ENCODE results near the gene DNM1L.

Gene DNM1L

GRCh38 chr12:32770141-32770540 is 91.0 kb downstream of the DNM1L start:
- Histone ChIP-seq H3K27me3 (ENCODE audit: insufficient read depth, low read length, poor library complexity, severe bottlenecking) (no peaks in the 10 kb centered on the region), H3K4me1 (ENCODE audit: insufficient read depth, low read length, poor library complexity, severe bottlenecking) (no peaks in the 10 kb centered on the region), H4K20me1 (ENCODE audit: insufficient read depth, low read length, poor library complexity, severe bottlenecking) (no peaks in the 10 kb centered on the region), H3K9me2 (replicated peaks; ENCODE audit: low read depth, low read length) (no peaks in the 10 kb centered on the region), H3K9ac (ENCODE audit: low read depth, low read length, poor library complexity, severe bottlenecking) (no peak overlapping the region), H3K79me2 (ENCODE audit: insufficient read depth, low read length) (no peaks in the 10 kb centered on the region), H3K4me3 (ENCODE audit: low read length, poor library complexity, severe bottlenecking) (no peak overlapping the region), H2AFZ (ENCODE audit: low read length) (no peak overlapping the region), H3K36me3 (ENCODE audit: insufficient read depth, low read length) (no peaks in the 10 kb centered on the region), H3F3A (ENCODE audit: low read depth) (no peaks in the 10 kb centered on the region), H3K9me3 (ENCODE audit: insufficient read depth, low read depth, low read length) (no peaks in the 10 kb centered on the region), H3K4me2 (ENCODE audit: low read depth, low read length, poor library complexity, severe bottlenecking) (no peak overlapping the region)
- no peak for TF ChIP-seq CTCF (conservative IDR thresholded peaks at IDR 0.05; ENCODE audit: low read length)
- no peak for TF ChIP-seq EZH2phosphoT487 (IDR thresholded peaks at IDR 0.05; ENCODE audit: borderline replicate concordance)

GRCh38 chr12:32773691-32774090 is 94.6 kb downstream of the DNM1L start:
- no peaks in the 10 kb centered on the region for H3K27me3 ChIP-seq (ENCODE audit: insufficient read depth, low read length, poor library complexity, severe bottlenecking)
- no peaks in the 10 kb centered on the region for H3K9me2 ChIP-seq (replicated peaks; ENCODE audit: low read depth, low read length)
- no peak overlapping the region for H2AFZ ChIP-seq (ENCODE audit: low read length)
- no peaks in the 10 kb centered on the region for H3K9me3 ChIP-seq (ENCODE audit: insufficient read depth, low read depth, low read length)
- no peak overlapping the region for H3K9ac ChIP-seq (ENCODE audit: low read depth, low read length, poor library complexity, severe bottlenecking)
- TF ChIP-seq CTCF (conservative IDR thresholded peaks at IDR 0.05; ENCODE audit: low read length) (no peak), EZH2phosphoT487 (IDR thresholded peaks at IDR 0.05; ENCODE audit: borderline replicate concordance) (no peak)
- H3K79me2 ChIP-seq (ENCODE audit: insufficient read depth, low read length) = no peaks in the 10 kb centered on the region
- no peaks in the 10 kb centered on the region for H3F3A ChIP-seq (ENCODE audit: low read depth)
- no peaks in the 10 kb centered on the region for H3K36me3 ChIP-seq (ENCODE audit: insufficient read depth, low read length)
- no peaks in the 10 kb centered on the region for H3K4me1 ChIP-seq (ENCODE audit: insufficient read depth, low read length, poor library complexity, severe bottlenecking)
- H4K20me1 ChIP-seq (ENCODE audit: insufficient read depth, low read length, poor library complexity, severe bottlenecking) = no peaks in the 10 kb centered on the region
- H3K4me3 ChIP-seq (ENCODE audit: low read length, poor library complexity, severe bottlenecking) = no peak overlapping the region
- H3K4me2 ChIP-seq (ENCODE audit: low read depth, low read length, poor library complexity, severe bottlenecking) = no peak overlapping the region

- H3K9ac ChIP-seq (ENCODE audit: low read depth, low read length, poor library complexity, severe bottlenecking) = no peak overlapping the region
- no peaks in the 10 kb centered on the region for H4K20me1 ChIP-seq (ENCODE audit: insufficient read depth, low read length, poor library complexity, severe bottlenecking)
- H3K79me2 ChIP-seq (ENCODE audit: insufficient read depth, low read length) = no peaks in the 10 kb centered on the region
- H3K9me3 ChIP-seq (ENCODE audit: insufficient read depth, low read depth, low read length) = no peaks in the 10 kb centered on the region
- no peak overlapping the region for H3K4me3 ChIP-seq (ENCODE audit: low read length, poor library complexity, severe bottlenecking)
- H3F3A ChIP-seq (ENCODE audit: low read depth) = no peaks in the 10 kb centered on the region
- H2AFZ ChIP-seq (ENCODE audit: low read length) = no peak overlapping the region; the same call in 1 of the 2 replicates
- H3K36me3 ChIP-seq (ENCODE audit: insufficient read depth, low read length) = no peaks in the 10 kb centered on the region
- H3K27me3 ChIP-seq (ENCODE audit: insufficient read depth, low read length, poor library complexity, severe bottlenecking) = no peaks in the 10 kb centered on the region
- no peak overlapping the region for H3K4me2 ChIP-seq (ENCODE audit: low read depth, low read length, poor library complexity, severe bottlenecking)
- no peaks in the 10 kb centered on the region for H3K4me1 ChIP-seq (ENCODE audit: insufficient read depth, low read length, poor library complexity, severe bottlenecking)
- TF ChIP-seq CTCF (conservative IDR thresholded peaks at IDR 0.05; ENCODE audit: low read length) (no peak), EZH2phosphoT487 (IDR thresholded peaks at IDR 0.05; ENCODE audit: borderline replicate concordance) (no peak)
- no peaks in the 10 kb centered on the region for H3K9me2 ChIP-seq (replicated peaks; ENCODE audit: low read depth, low read length)
Measured at GRCh38 chr12:32776258-32776657, 97.2 kb downstream of the DNM1L start.
